ENCODE results near the gene TRIOBP.

Gene TRIOBP

GRCh38 chr22:37750596-37751162 is 53.8 kb downstream of the TRIOBP start:
- H3K9me3 Mint-ChIP-seq, result no peaks in the 10 kb centered on the region
- peaks cover 6% of the 10 kb centered on the region for H3K36me3 Mint-ChIP-seq
- H3K4me1 Mint-ChIP-seq, result peaks cover 11% of the 10 kb centered on the region
- no peak overlapping the region for H3K27ac Mint-ChIP-seq
- DNase-seq (ENCODE audit: low spot score in 2 of 2), result no peak
- no peak for ATAC-seq (ENCODE audit: low read depth)
- no peak overlapping the region for H3K4me3 Mint-ChIP-seq
- H3K27me3 Mint-ChIP-seq, result no peaks in the 10 kb centered on the region

- ATAC-seq (ENCODE audit: low read depth) (no peak), DNase-seq (ENCODE audit: low spot score in 2 of 2) (no peak)
- Mint-ChIP-seq H3K27ac (no peak overlapping the region), H3K27me3 (no peaks in the 10 kb centered on the region), H3K9me3 (no peaks in the 10 kb centered on the region), H3K4me1 (peaks cover 11% of the 10 kb centered on the region), H3K4me3 (no peak overlapping the region), H3K36me3 (peaks cover 7% of the 10 kb centered on the region)
Observed at GRCh38 chr22:37751449-37752188, 54.8 kb downstream of the TRIOBP start.

GRCh38 chr22:37752189-37753087 is 55.6 kb downstream of the TRIOBP start:
- Mint-ChIP-seq H3K27ac (no peak overlapping the region), H3K9me3 (no peaks in the 10 kb centered on the region), H3K4me3 (no peak overlapping the region), H3K4me1 (peaks cover 5% of the 10 kb centered on the region), H3K27me3 (no peaks in the 10 kb centered on the region), H3K36me3 (peaks cover 10% of the 10 kb centered on the region)
- no peak for DNase-seq (ENCODE audit: low spot score in 2 of 2)
- no peak for ATAC-seq (ENCODE audit: low read depth)

- Mint-ChIP-seq H3K27ac (no peak overlapping the region), H3K4me1 (no peaks in the 10 kb centered on the region), H3K36me3 (peaks cover 12% of the 10 kb centered on the region), H3K4me3 (no peak overlapping the region), H3K27me3 (no peaks in the 10 kb centered on the region), H3K9me3 (no peaks in the 10 kb centered on the region)
- no peak for DNase-seq (ENCODE audit: low spot score in 2 of 2)
- no peak for ATAC-seq (ENCODE audit: low read depth)
Observed at GRCh38 chr22:37753746-37754145, 56.9 kb downstream of the TRIOBP start.

- no peaks in the 10 kb centered on the region for H3K27me3 Mint-ChIP-seq
- no peaks in the 10 kb centered on the region for H3K4me1 Mint-ChIP-seq
- H3K9me3 Mint-ChIP-seq, result no peaks in the 10 kb centered on the region
- no peak for DNase-seq (ENCODE audit: low spot score in 2 of 2)
- peaks cover 25% of the 10 kb centered on the region for H3K36me3 Mint-ChIP-seq
- ATAC-seq (ENCODE audit: low read depth), result no peak
- H3K4me3 Mint-ChIP-seq, result no peak overlapping the region
- no peak overlapping the region for H3K27ac Mint-ChIP-seq
Observed at GRCh38 chr22:37757663-37758062, 60.8 kb downstream of the TRIOBP start.

GRCh38 chr22:37758694-37759093 is 61.8 kb downstream of the TRIOBP start:
- peaks cover 24% of the 10 kb centered on the region for H3K36me3 Mint-ChIP-seq
- no peak for DNase-seq (ENCODE audit: low spot score in 2 of 2)
- H3K4me1 Mint-ChIP-seq, result no peaks in the 10 kb centered on the region
- H3K27me3 Mint-ChIP-seq, result no peaks in the 10 kb centered on the region
- ATAC-seq (ENCODE audit: low read depth), result no peak
- H3K27ac Mint-ChIP-seq, result no peak overlapping the region
- no peaks in the 10 kb centered on the region for H3K9me3 Mint-ChIP-seq
- no peak overlapping the region for H3K4me3 Mint-ChIP-seq

- Mint-ChIP-seq H3K4me1 (peaks cover 2% of the 10 kb centered on the region), H3K9me3 (no peaks in the 10 kb centered on the region), H3K4me3 (no peak overlapping the region), H3K27me3 (no peaks in the 10 kb centered on the region), H3K27ac (no peak overlapping the region), H3K36me3 (peaks cover 30% of the 10 kb centered on the region)
- ATAC-seq (ENCODE audit: low read depth) (no peak), DNase-seq (ENCODE audit: low spot score in 2 of 2) (no peak)
Observed at GRCh38 chr22:37759281-37759680, 62.4 kb downstream of the TRIOBP start.

- Mint-ChIP-seq H3K27ac (no peak overlapping the region), H3K9me3 (no peaks in the 10 kb centered on the region), H3K36me3 (peaks cover 27% of the 10 kb centered on the region), H3K4me1 (peaks cover 2% of the 10 kb centered on the region), H3K4me3 (no peak overlapping the region), H3K27me3 (no peaks in the 10 kb centered on the region)
- DNase-seq (ENCODE audit: low spot score in 2 of 2), result no peak
- ATAC-seq (ENCODE audit: low read depth), result no peak
Observed at GRCh38 chr22:37760152-37760551, 63.3 kb downstream of the TRIOBP start.

- Mint-ChIP-seq H3K4me3 (no peak overlapping the region), H3K9me3 (no peaks in the 10 kb centered on the region), H3K27me3 (no peaks in the 10 kb centered on the region), H3K36me3 (peaks cover 23% of the 10 kb centered on the region), H3K4me1 (peaks cover 2% of the 10 kb centered on the region), H3K27ac (no peak overlapping the region)
- ATAC-seq (ENCODE audit: low read depth), result no peak
- no peak for DNase-seq (ENCODE audit: low spot score in 2 of 2)
Observed at GRCh38 chr22:37762389-37762836, 65.6 kb downstream of the TRIOBP start.

- Mint-ChIP-seq H3K36me3 (peaks cover 23% of the 10 kb centered on the region), H3K9me3 (no peaks in the 10 kb centered on the region), H3K4me1 (peaks cover 2% of the 10 kb centered on the region), H3K4me3 (no peak overlapping the region), H3K27me3 (no peaks in the 10 kb centered on the region), H3K27ac (no peak overlapping the region)
- no peak for ATAC-seq (ENCODE audit: low read depth)
- DNase-seq (ENCODE audit: low spot score in 2 of 2), result no peak
Observed at GRCh38 chr22:37763012-37763411, 66.2 kb downstream of the TRIOBP start.

- Mint-ChIP-seq H3K36me3 (peaks cover 21% of the 10 kb centered on the region), H3K4me1 (peaks cover 2% of the 10 kb centered on the region), H3K27ac (no peak overlapping the region), H3K9me3 (no peaks in the 10 kb centered on the region), H3K27me3 (no peaks in the 10 kb centered on the region), H3K4me3 (no peak overlapping the region)
- DNase-seq (ENCODE audit: low spot score in 2 of 2) (no peak), ATAC-seq (ENCODE audit: low read depth) (no peak)
Observed at GRCh38 chr22:37763652-37764051, 66.8 kb downstream of the TRIOBP start.

- Mint-ChIP-seq H3K9me3 (no peaks in the 10 kb centered on the region), H3K36me3 (peaks cover 19% of the 10 kb centered on the region), H3K4me1 (peaks cover 2% of the 10 kb centered on the region), H3K27me3 (no peaks in the 10 kb centered on the region), H3K27ac (no peak overlapping the region), H3K4me3 (no peak overlapping the region)
- DNase-seq (ENCODE audit: low spot score in 2 of 2), result no peak
- ATAC-seq (ENCODE audit: low read depth), result peak; percentile 42
Observed at GRCh38 chr22:37764622-37765021, 67.8 kb downstream of the TRIOBP start.

- H3K9me3 Mint-ChIP-seq, result no peaks in the 10 kb centered on the region
- no peak for ATAC-seq (ENCODE audit: low read depth)
- H3K4me1 Mint-ChIP-seq, result peaks cover 2% of the 10 kb centered on the region
- H3K27me3 Mint-ChIP-seq, result no peaks in the 10 kb centered on the region
- DNase-seq (ENCODE audit: low spot score in 2 of 2), result no peak
- H3K36me3 Mint-ChIP-seq, result peaks cover 16% of the 10 kb centered on the region
- H3K4me3 Mint-ChIP-seq, result no peak overlapping the region
- no peak overlapping the region for H3K27ac Mint-ChIP-seq
Observed at GRCh38 chr22:37765498-37765897, 68.7 kb downstream of the TRIOBP start.

GRCh38 chr22:37765953-37766576 is 69.2 kb downstream of the TRIOBP start:
- no peak for DNase-seq (ENCODE audit: low spot score in 2 of 2)
- no peak for ATAC-seq (ENCODE audit: low read depth)
- Mint-ChIP-seq H3K9me3 (no peaks in the 10 kb centered on the region), H3K27ac (no peak overlapping the region), H3K4me1 (peaks cover 2% of the 10 kb centered on the region), H3K36me3 (peaks cover 13% of the 10 kb centered on the region), H3K27me3 (no peaks in the 10 kb centered on the region), H3K4me3 (no peak overlapping the region)

Data from memory B cell (primary cell).